ENCODE measurements around the gene KCNJ5.

DNA sequence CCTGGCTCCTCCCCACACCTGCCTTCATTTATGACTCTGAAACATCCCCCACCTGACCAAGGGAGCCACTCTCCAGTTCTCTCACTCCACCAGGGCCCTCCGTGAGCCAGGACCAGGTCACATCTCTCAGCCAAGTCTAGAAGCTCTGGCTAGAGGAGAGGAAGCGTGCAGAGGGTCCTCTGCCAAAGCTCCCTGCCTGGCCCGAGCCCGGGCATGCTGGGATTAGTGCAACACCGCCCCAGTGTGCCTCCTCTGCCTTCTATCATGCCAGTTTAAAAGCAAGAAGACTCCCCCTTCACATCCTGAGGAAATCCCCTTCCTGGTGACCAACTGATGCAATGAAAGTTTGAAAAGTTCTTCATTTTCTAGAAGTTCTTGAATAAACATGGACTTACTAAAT, 28.1 kb downstream of the KCNJ5 start:
- TF ChIP-seq RFX5 (IDR thresholded peaks at IDR 0.05) (no peak), CTCF (IDR thresholded peaks at IDR 0.05) (no peak), FOSL2 (IDR thresholded peaks at IDR 0.05) (no peak), FOSL2 (CRISPR knock-in tag; IDR thresholded peaks at IDR 0.05) (no peak), RARB (CRISPR knock-in tag; IDR thresholded peaks at IDR 0.05) (no peak), MAZ (IDR thresholded peaks at IDR 0.05; ENCODE audit: borderline replicate concordance, low read depth, low read length) (no peak), RAD21 (conservative IDR thresholded peaks at IDR 0.05 in 1 of 2, IDR thresholded peaks at IDR 0.05 in 1 of 2) (no peak), MAFK (IDR thresholded peaks at IDR 0.05; ENCODE audit: partially characterized antibody) (no peak), HDAC2 (IDR thresholded peaks at IDR 0.05) (no peak), EP300 (IDR thresholded peaks at IDR 0.05) (no peak), ZFP36 (IDR thresholded peaks at IDR 0.05; ENCODE audit: borderline replicate concordance, partially characterized antibody) (no peak), CHD4 (IDR thresholded peaks at IDR 0.05; ENCODE audit: borderline replicate concordance) (no peak)
- TF ChIP-seq, protein P1, sequence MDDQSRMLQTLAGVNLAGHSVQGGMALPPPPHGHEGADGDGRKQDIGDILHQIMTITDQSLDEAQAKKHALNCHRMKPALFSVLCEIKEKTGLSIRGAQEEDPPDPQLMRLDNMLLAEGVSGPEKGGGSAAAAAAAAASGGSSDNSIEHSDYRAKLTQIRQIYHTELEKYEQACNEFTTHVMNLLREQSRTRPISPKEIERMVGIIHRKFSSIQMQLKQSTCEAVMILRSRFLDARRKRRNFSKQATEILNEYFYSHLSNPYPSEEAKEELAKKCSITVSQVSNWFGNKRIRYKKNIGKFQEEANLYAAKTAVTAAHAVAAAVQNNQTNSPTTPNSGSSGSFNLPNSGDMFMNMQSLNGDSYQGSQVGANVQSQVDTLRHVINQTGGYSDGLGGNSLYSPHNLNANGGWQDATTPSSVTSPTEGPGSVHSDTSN (IDR thresholded peaks at IDR 0.05) = no peak
- TF ChIP-seq, protein P2, sequence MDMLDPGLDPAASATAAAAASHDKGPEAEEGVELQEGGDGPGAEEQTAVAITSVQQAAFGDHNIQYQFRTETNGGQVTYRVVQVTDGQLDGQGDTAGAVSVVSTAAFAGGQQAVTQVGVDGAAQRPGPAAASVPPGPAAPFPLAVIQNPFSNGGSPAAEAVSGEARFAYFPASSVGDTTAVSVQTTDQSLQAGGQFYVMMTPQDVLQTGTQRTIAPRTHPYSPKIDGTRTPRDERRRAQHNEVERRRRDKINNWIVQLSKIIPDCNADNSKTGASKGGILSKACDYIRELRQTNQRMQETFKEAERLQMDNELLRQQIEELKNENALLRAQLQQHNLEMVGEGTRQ (IDR thresholded peaks at IDR 0.05) = no peak

Data from A549 (cell line).